CD4-positive, alpha-beta memory T cell (primary cell): ENCODE measurements around the gene LCN6. TPM values are rescaled to one million over a fixed set of nuclear protein-coding genes. Genes with fewer than 3 reads are reported as not detected.
A peak's percentile ranks its signal among the peaks of the same experiment; 100 is the strongest.

Experiments used
- CTCF ChIA-PET: fragments of 350-600 bp; sonication (Branson Sonifier 250); formaldehyde crosslinking; loops from one replicate; lab custom pipeline; 2021; ENCODE audit warnings: inconsistent platforms; ENCODE audit not compliant: partially characterized antibody; lab: Charles Lee
- POLR2A ChIA-PET: fragments of 350-600 bp; sonication (Branson Sonifier 250); formaldehyde crosslinking; loops from one replicate; lab custom pipeline; 2021; ENCODE audit not compliant: partially characterized antibody; lab: Charles Lee
- DNase-seq, 5 donors: peaks; one replicate each; pipeline versions ENCODE4 v3.0.0 to v3.0.0-alpha.2; 2020 to 2022; ENCODE audit warnings: mixed read lengths in 1 of 5
- H3K27ac ChIP-seq: one replicate; pipeline ENCODE4 v1.7.0; 2013; ENCODE audit warnings: low read depth, low read length
- H3K27me3 ChIP-seq: 2 replicates; pipeline ENCODE4 v1.7.0; 2013; ENCODE audit warnings: mild to moderate bottlenecking, low read length, moderate library complexity; ENCODE audit not compliant: insufficient read depth
- H3K36me3 ChIP-seq: 2 replicates; pipeline ENCODE4 v1.7.0; 2013; ENCODE audit warnings: mild to moderate bottlenecking, low read length, moderate library complexity; ENCODE audit not compliant: insufficient read depth
- H3K4me1 ChIP-seq: 2 replicates; pipeline ENCODE4 v1.7.0; 2013; ENCODE audit warnings: mild to moderate bottlenecking, low read length, moderate library complexity; ENCODE audit not compliant: insufficient read depth
- H3K4me3 ChIP-seq, 2 donors: one replicate each; pipeline ENCODE4 v1.7.0; 2013; ENCODE audit warnings: low read length in 2 of 2, mild to moderate bottlenecking in 1 of 2
- H3K9me3 ChIP-seq, 2 donors: one replicate each; pipeline ENCODE4 v1.7.0; 2013; ENCODE audit warnings: low read length in 2 of 2, control low read depth in 1 of 2; ENCODE audit not compliant: control insufficient read depth in 1 of 2
- H3K27ac Mint-ChIP-seq, 7 donors: one replicate each; pipeline ENCODE4 v1.8.0; 2020 to 2021; ENCODE audit warnings: mixed read lengths in 7 of 7, mild to moderate bottlenecking in 6 of 7, inconsistent platforms in 3 of 7, moderate library complexity in 3 of 7
- H3K27me3 Mint-ChIP-seq, 2 donors: one replicate each; pipeline ENCODE4 v1.8.0; 2020 to 2021; ENCODE audit warnings: mixed read lengths in 2 of 2
- H3K36me3 Mint-ChIP-seq, 2 donors: one replicate each; pipeline ENCODE4 v1.8.0; 2020 to 2021; ENCODE audit warnings: mixed read lengths in 2 of 2, inconsistent platforms in 1 of 2, mild to moderate bottlenecking in 1 of 2
- H3K4me1 Mint-ChIP-seq, 4 donors: one replicate each; pipeline ENCODE4 v1.8.0; 2020 to 2021; ENCODE audit warnings: mixed read lengths in 4 of 4, mild to moderate bottlenecking in 1 of 4
- H3K4me3 Mint-ChIP-seq, 8 donors: one replicate each; pipeline ENCODE4 v1.8.0; 2020 to 2021; ENCODE audit warnings: mixed read lengths in 8 of 8, mild to moderate bottlenecking in 7 of 8, moderate library complexity in 6 of 8, inconsistent platforms in 3 of 8
- H3K9me3 Mint-ChIP-seq, 8 donors: one replicate each; pipeline ENCODE4 v1.8.0; 2020 to 2021; ENCODE audit warnings: mixed read lengths in 8 of 8, mild to moderate bottlenecking in 5 of 8, inconsistent platforms in 3 of 8, moderate library complexity in 1 of 8
- intact Hi-C: fragments of 100-400 bp; cut with micrococcal nuclease; formaldehyde crosslinking; loops from one replicate; pipeline ENCODE4 v1.15.1; 2023
- polyA plus RNA-seq, 2 donors: library from polyadenylated mRNA; unstranded; fragments of 300-500 nt; fragmentation: Illumina TruSeq; gene quantifications; one replicate each; pipeline ENCODE4 v1.2.3, GENCODE V29; 2021
- total RNA-seq, 2 experiments: library from RNA; stranded (reverse); gene quantifications; one replicate each; pipeline ENCODE4 v1.2.3, GENCODE V29; 2021

LCN6 gene
- total and polyA plus RNA-seq, 4 experiments from 2014 or later, result not detected

GRCh38 chr9:136740069-136740468 is 8.3 kb downstream of the LCN6 start:
- CTCF ChIA-PET, result no interaction called here
- Histone ChIP-seq H3K4me3 (no peak overlapping the region), H3K27ac (no peak overlapping the region), H3K27me3 (no peaks in the 10 kb centered on the region), H3K4me1 (peaks cover 13% of the 10 kb centered on the region), H3K9me3 (no peaks in the 10 kb centered on the region), H3K36me3 (no peaks in the 10 kb centered on the region)
- no peak overlapping the region for H3K27ac Mint-ChIP-seq
- no peaks in the 10 kb centered on the region for H3K27me3 Mint-ChIP-seq
- no peak overlapping the region for H3K4me3 Mint-ChIP-seq
- POLR2A ChIA-PET, result no interaction called here
- intact Hi-C loops, result no loop called here
- DNase-seq, result peak in 1 of 5 donors; percentile 18
- H3K4me1 Mint-ChIP-seq, result peaks cover 0 to 7% (median 3%) of the 10 kb centered on the region in 4 donors
- no peaks in the 10 kb centered on the region for H3K36me3 Mint-ChIP-seq
- H3K9me3 Mint-ChIP-seq, result no peaks in the 10 kb centered on the region

- H3K27me3 ChIP-seq, result no peaks in the 10 kb centered on the region
- ChIA-PET CTCF (no interaction called here), POLR2A (no interaction called here)
- H3K36me3 ChIP-seq, result no peaks in the 10 kb centered on the region
- peaks cover 13% of the 10 kb centered on the region for H3K4me1 ChIP-seq
- no peak overlapping the region for H3K4me3 ChIP-seq
- no peak overlapping the region for H3K27ac ChIP-seq
- no peak overlapping the region for H3K4me3 Mint-ChIP-seq
- no peaks in the 10 kb centered on the region for H3K9me3 ChIP-seq
- H3K36me3 Mint-ChIP-seq, result no peaks in the 10 kb centered on the region
- intact Hi-C loops, result no loop called here
- H3K9me3 Mint-ChIP-seq, result no peaks in the 10 kb centered on the region
- H3K4me1 Mint-ChIP-seq, result peaks cover 0 to 7% (median 3%) of the 10 kb centered on the region in 4 donors
- H3K27ac Mint-ChIP-seq, result no peak overlapping the region
- H3K27me3 Mint-ChIP-seq, result no peaks in the 10 kb centered on the region
- DNase-seq, result no peak
Observed at GRCh38 chr9:136739509-136739908, 8.8 kb downstream of the LCN6 start.

GRCh38 chr9:136738960-136739359 is 9.4 kb downstream of the LCN6 start:
- Histone ChIP-seq H3K9me3 (no peaks in the 10 kb centered on the region), H3K4me3 (no peak overlapping the region), H3K4me1 (peaks cover 13% of the 10 kb centered on the region), H3K36me3 (no peaks in the 10 kb centered on the region), H3K27ac (no peak overlapping the region), H3K27me3 (no peaks in the 10 kb centered on the region)
- Mint-ChIP-seq H3K4me3 (no peak overlapping the region), H3K27me3 (no peaks in the 10 kb centered on the region), H3K36me3 (no peaks in the 10 kb centered on the region), H3K4me1 (peaks cover 0 to 7% (median 3%) of the 10 kb centered on the region in 4 donors), H3K27ac (no peak overlapping the region), H3K9me3 (no peaks in the 10 kb centered on the region)
- peak in 1 of 5 donors; percentile 9 for DNase-seq
- CTCF ChIA-PET, result no interaction called here
- intact Hi-C loops, result no loop called here
- POLR2A ChIA-PET, result no interaction called here

GRCh38 chr9:136735812-136736480 is 12.4 kb downstream of the LCN6 start:
- Histone ChIP-seq H3K36me3 (no peaks in the 10 kb centered on the region), H3K27ac (no peak overlapping the region), H3K4me3 (no peak overlapping the region), H3K9me3 (no peaks in the 10 kb centered on the region), H3K27me3 (no peaks in the 10 kb centered on the region), H3K4me1 (peaks cover under 1% of the 10 kb centered on the region)
- Mint-ChIP-seq H3K4me1 (peaks cover 0 to 5% (median 0%) of the 10 kb centered on the region in 4 donors), H3K27me3 (no peaks in the 10 kb centered on the region), H3K4me3 (no peak overlapping the region), H3K36me3 (no peaks in the 10 kb centered on the region), H3K27ac (no peak overlapping the region), H3K9me3 (no peaks in the 10 kb centered on the region)
- POLR2A ChIA-PET, result interaction anchor here (0.6 kb wide), 1 partner anchor 23 kb away, joined by 3 read pairs; no protein-coding TSS in a partner anchor
- CTCF ChIA-PET, result no interaction called here
- intact Hi-C loops, result no loop called here
- DNase-seq, result peak in 1 of 5 donors; percentile 22

DNA sequence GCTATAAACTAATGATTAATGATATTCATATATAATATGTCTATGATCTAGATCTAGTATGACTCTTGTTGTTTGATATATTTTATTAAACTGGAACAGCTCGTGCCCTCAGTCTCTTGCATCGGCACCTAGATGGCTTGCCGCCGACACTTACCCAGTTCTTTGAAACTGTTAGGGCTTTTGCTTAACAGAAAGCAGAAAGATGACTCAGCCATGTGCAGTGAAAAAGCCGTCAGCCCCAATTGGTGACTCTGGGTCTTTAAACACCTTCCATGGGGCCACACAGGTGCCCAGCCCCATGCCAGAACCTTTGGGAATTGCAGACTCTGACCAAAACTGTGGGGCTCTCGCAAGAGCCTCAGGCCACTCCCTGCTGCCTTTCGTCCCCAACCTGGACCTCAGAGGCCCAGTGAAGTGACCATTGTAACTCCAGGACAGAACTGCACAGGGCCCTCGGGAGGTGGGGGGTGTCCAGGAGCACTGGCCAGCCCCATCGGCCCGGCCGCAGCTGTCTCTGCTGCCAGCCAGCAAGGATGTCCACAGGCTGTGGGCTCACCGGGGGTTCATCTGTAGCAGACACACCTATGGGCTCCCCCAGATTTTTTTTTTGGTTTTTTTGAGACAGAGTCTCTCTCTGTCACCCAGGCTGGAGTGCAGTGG is 13.4 kb downstream of the LCN6 start:
- peak in 1 of 5 donors; percentile 1 for DNase-seq
- no peak overlapping the region for H3K4me3 ChIP-seq
- H3K36me3 ChIP-seq, result no peaks in the 10 kb centered on the region
- no peaks in the 10 kb centered on the region for H3K36me3 Mint-ChIP-seq
- H3K9me3 Mint-ChIP-seq, result no peaks in the 10 kb centered on the region
- H3K4me1 Mint-ChIP-seq, result no peaks in the 10 kb centered on the region
- no peaks in the 10 kb centered on the region for H3K9me3 ChIP-seq
- ChIA-PET POLR2A (no interaction called here), CTCF (no interaction called here)
- intact Hi-C loops, result no loop called here
- H3K27me3 ChIP-seq, result no peaks in the 10 kb centered on the region
- no peaks in the 10 kb centered on the region for H3K27me3 Mint-ChIP-seq
- no peaks in the 10 kb centered on the region for H3K4me1 ChIP-seq
- H3K27ac Mint-ChIP-seq, result peak overlapping the region in 1 of 7 donors; percentile 53
- no peak overlapping the region for H3K27ac ChIP-seq
- H3K4me3 Mint-ChIP-seq, result no peak overlapping the region

DNA sequence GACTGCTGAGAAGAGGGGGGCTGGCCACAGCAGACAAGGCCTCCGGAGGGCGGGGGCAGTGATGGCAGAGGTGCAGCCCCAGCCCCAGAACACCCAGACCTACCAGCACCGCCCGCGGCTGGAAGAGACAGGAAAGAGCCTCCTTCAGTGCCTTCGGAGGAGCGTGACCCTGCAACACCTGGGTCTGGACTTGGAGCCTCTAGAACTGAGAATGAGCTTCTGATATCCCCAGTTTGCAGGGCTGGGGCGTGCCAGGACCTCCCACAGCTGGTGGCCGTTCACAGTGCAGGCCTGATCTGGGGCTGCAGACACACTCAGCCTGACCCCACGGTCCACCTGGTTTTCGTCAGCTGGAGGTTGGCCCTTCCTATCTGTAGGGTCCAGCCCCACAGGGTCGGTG is 14.7 kb downstream of the LCN6 start:
- H3K36me3 Mint-ChIP-seq, result no peaks in the 10 kb centered on the region
- Histone ChIP-seq H3K9me3 (no peaks in the 10 kb centered on the region), H3K27me3 (no peaks in the 10 kb centered on the region), H3K4me1 (peaks cover 6% of the 10 kb centered on the region), H3K4me3 (no peak overlapping the region), H3K36me3 (no peaks in the 10 kb centered on the region), H3K27ac (no peak overlapping the region)
- ChIA-PET CTCF (no interaction called here), POLR2A (no interaction called here)
- intact Hi-C loops, result no loop called here
- H3K9me3 Mint-ChIP-seq, result no peaks in the 10 kb centered on the region
- H3K4me3 Mint-ChIP-seq, result no peak overlapping the region
- H3K27ac Mint-ChIP-seq, result no peak overlapping the region
- H3K27me3 Mint-ChIP-seq, result no peaks in the 10 kb centered on the region
- DNase-seq, result peak in 1 of 5 donors; percentile 7
- peaks cover 0 to 10% (median 0%) of the 10 kb centered on the region in 4 donors for H3K4me1 Mint-ChIP-seq

DNA sequence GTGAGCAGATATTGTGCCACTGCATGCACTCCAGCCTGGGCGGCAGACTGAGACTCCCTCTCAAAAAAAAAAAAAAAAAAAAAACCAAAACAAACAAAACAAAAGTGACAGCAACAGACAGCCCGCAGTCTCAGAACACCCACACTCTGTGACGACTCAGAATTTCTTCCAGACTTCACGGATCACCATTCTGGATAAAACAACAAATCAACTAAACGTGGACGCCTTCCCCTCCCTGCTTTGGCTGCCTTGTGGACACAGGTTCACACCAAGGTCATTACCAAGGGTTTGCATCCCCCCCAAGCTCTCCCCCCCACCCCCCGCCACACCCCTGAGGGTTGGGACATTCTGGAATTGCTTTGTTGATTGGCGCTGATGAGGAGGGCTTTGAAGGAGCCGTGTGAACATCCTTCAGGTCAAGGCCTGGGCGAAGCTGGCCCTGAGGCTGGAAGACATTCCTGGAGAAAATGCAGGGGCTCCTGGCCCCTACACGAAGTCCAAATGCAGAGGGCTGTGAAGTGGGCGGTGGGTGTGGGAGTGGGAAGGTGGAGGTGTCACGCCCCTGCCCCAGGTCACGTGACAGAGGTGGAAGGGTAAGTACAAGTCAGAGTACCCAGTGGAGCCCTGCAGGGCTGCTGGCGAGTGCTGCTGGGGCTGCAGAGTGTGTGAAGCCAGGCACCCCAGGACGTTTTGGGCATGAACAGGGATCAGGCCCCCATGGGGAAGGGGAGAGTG is 15.7 kb downstream of the LCN6 start:
- Histone ChIP-seq H3K4me1 (peaks cover 8% of the 10 kb centered on the region), H3K4me3 (no peak overlapping the region), H3K27ac (no peak overlapping the region), H3K27me3 (no peaks in the 10 kb centered on the region), H3K9me3 (no peaks in the 10 kb centered on the region), H3K36me3 (no peaks in the 10 kb centered on the region)
- Mint-ChIP-seq H3K4me3 (no peak overlapping the region), H3K9me3 (peaks cover 0 to 1% (median 0%) of the 10 kb centered on the region in 8 donors), H3K27ac (peak overlapping the region in 2 of 7 donors; percentile 22 to 50), H3K36me3 (peaks cover 0 to under 1% of the 10 kb centered on the region in 2 donors), H3K4me1 (peaks cover 0 to 12% (median 0%) of the 10 kb centered on the region in 4 donors), H3K27me3 (no peaks in the 10 kb centered on the region)
- POLR2A ChIA-PET, result interaction anchor here (0.6 kb wide), 1 partner anchor 1928 kb away, joined by 3 read pairs; no protein-coding TSS in a partner anchor
- CTCF ChIA-PET, result interaction anchor here (0.6 kb wide), 1 partner anchor 32 kb away, joined by 4 read pairs; no protein-coding TSS in a partner anchor
- intact Hi-C loops, result no loop called here
- peak in 1 of 5 donors; percentile 2 for DNase-seq
